GM19324 (cell line): ENCODE data around the gene PRKCB.
"Not testable (repeated sequence)": the region's sequence is repeated elsewhere in the genome, so short reads cannot be mapped to it uniquely, and the experiment has no call there.

ENCODE experiments used
- ATAC-seq: cut with Tn5 transposase; IDR thresholded peaks from one replicate; pipeline ENCODE4 v1.9.1; 2021; ENCODE audit warnings: mild to moderate bottlenecking, moderate library complexity; ENCODE audit not compliant: unreplicated experiment, low FRiP score

Gene PRKCB

GRCh38 chr16:24145927-24146326 is 310.1 kb downstream of the PRKCB start:
- ATAC-seq = no peak

GRCh38 chr16:24146518-24146917 is 310.7 kb downstream of the PRKCB start:
- ATAC-seq = no peak

- no peak for ATAC-seq
Measured at GRCh38 chr16:24149102-24149501, 313.3 kb downstream of the PRKCB start.

- ATAC-seq = no peak
Measured at GRCh38 chr16:24150282-24150681, 314.5 kb downstream of the PRKCB start.

GRCh38 chr16:24151482-24151939 is 315.7 kb downstream of the PRKCB start:
- ATAC-seq = no peak

- ATAC-seq = not testable (repeated sequence)
Measured at GRCh38 chr16:24152048-24152447, 316.3 kb downstream of the PRKCB start.

- no peak for ATAC-seq
Measured at GRCh38 chr16:24152826-24153225, 317.0 kb downstream of the PRKCB start.

- ATAC-seq = no peak
Measured at GRCh38 chr16:24156777-24157176, 321.0 kb downstream of the PRKCB start.

- ATAC-seq = no peak
Measured at GRCh38 chr16:24163935-24164334, 328.2 kb downstream of the PRKCB start.

- no peak for ATAC-seq
Measured at GRCh38 chr16:24164416-24164815, 328.6 kb downstream of the PRKCB start.

GRCh38 chr16:24165273-24165672 is 329.5 kb downstream of the PRKCB start:
- ATAC-seq = no peak

- no peak for ATAC-seq
Measured at GRCh38 chr16:24166661-24167528, 331.1 kb downstream of the PRKCB start.

GRCh38 chr16:24168856-24169255 is 333.1 kb downstream of the PRKCB start:
- no peak for ATAC-seq

GRCh38 chr16:24170407-24170806 is 334.6 kb downstream of the PRKCB start:
- no peak for ATAC-seq

GRCh38 chr16:24174504-24174903 is 338.7 kb downstream of the PRKCB start:
- ATAC-seq = no peak

GRCh38 chr16:24174957-24175356 is 339.2 kb downstream of the PRKCB start:
- ATAC-seq = no peak

GRCh38 chr16:24178496-24178895 is 342.7 kb downstream of the PRKCB start:
- ATAC-seq = no peak

- ATAC-seq = no peak
Measured at GRCh38 chr16:24180451-24180850, 344.7 kb downstream of the PRKCB start.

GRCh38 chr16:24188021-24188542 is 352.3 kb downstream of the PRKCB start:
- no peak for ATAC-seq

- no peak for ATAC-seq
Measured at GRCh38 chr16:24188751-24189318, 353.1 kb downstream of the PRKCB start.

GRCh38 chr16:24189941-24190340 is 354.2 kb downstream of the PRKCB start:
- ATAC-seq = no peak
